K562 (cell line): Measurements from ENCODE around the gene ABI2. TPM values are rescaled to one million over a fixed set of nuclear protein-coding genes. Genes with fewer than 3 reads are reported as not detected.

ENCODE experiments used
- ATF3 ChIP-seq, 2 experiments: fragments of 450-650 bp in 1 of 2; sonication (generic) in 1 of 2; formaldehyde crosslinking in 1 of 2; IDR thresholded peaks in 1 of 2; conservative IDR thresholded peaks in 1 of 2; 2 replicates each; pipeline versions ENCODE4 v1.6.1 to v1.8.1; 2016 to 2023; ENCODE audit warnings: mild to moderate bottlenecking in 2 of 2, moderate library complexity in 2 of 2, inconsistent platforms in 1 of 2, missing genetic modification reagents in 1 of 2
- FOS ChIP-seq: IDR thresholded peaks from 3 replicates; pipeline ENCODE4 v1.6.1; 2011; ENCODE audit not compliant: insufficient read length; ENCODE audit errors: extremely low read depth
- KDM4B ChIP-seq, 2 experiments: fragments of 450-650 bp in 1 of 2; sonication (generic) in 1 of 2; IDR thresholded peaks; 2 replicates each; pipeline ENCODE4 v1.6.1; 2016 to 2017; ENCODE audit warnings: borderline replicate concordance in 2 of 2, antibody characterized with exemption in 1 of 2, low read depth in 1 of 2, mild to moderate bottlenecking in 1 of 2
- MAFF ChIP-seq: IDR thresholded peaks from 2 replicates; pipeline ENCODE4 v1.6.1; 2012; ENCODE audit warnings: low read length, improper control_type of control experiment
- MAFG ChIP-seq: fragments of 450-650 bp; conservative IDR thresholded peaks from 2 replicates; pipeline ENCODE4 v1.6.1; 2016; ENCODE audit warnings: missing genetic modification characterization, missing compliant biosample characterization
- MAFK ChIP-seq: IDR thresholded peaks from 2 replicates; pipeline ENCODE4 v1.6.1; 2011; ENCODE audit warnings: low read length, improper control_type of control experiment
- MGA ChIP-seq: fragments of 450-650 bp; IDR thresholded peaks from 2 replicates; pipeline ENCODE4 v1.6.1; 2016; ENCODE audit warnings: mild to moderate bottlenecking, moderate library complexity
- ZEB2 ChIP-seq: fragments of 450-650 bp; IDR thresholded peaks from 2 replicates; pipeline ENCODE4 v1.6.1; 2016
- ZNF696 ChIP-seq: fragments of 250-450 bp; sonication (Bioruptor Pico); conservative IDR thresholded peaks from 2 replicates; pipeline ENCODE4 v1.4.0; 2020; ENCODE audit warnings: mild to moderate bottlenecking, moderate library complexity
- polyA plus RNA-seq, 8 experiments: library from polyadenylated mRNA; depleted of rRNA in 4 of 8; stranded (reverse) in 5 of 8; unstranded in 3 of 8; fragments of >200 nt; fragmentation: Nextera tagmentation in 2 of 8; fragmentation: Illumina TruSeq in 1 of 8; extraction: Ambion mirVana in 2 of 8; extraction: Trizol in 1 of 8; gene quantifications; 2 replicates each; pipeline versions ENCODE4 v1.2.1 to v1.2.3, GENCODE V29; 2011 to 2014; ENCODE audit warnings: inconsistent platforms in 1 of 8, missing spikeins in 1 of 8
- total RNA-seq, 7 experiments: library from RNA; depleted of rRNA in 6 of 7; stranded (reverse); fragments of >200 nt in 6 of 7; fragmentation: Illumina TruSeq in 2 of 7; extraction: Trizol in 2 of 7; gene quantifications; 2 replicates each; pipeline versions ENCODE4 v1.2.1 to v1.2.3, GENCODE V29; 2011 to 2021; ENCODE audit warnings: low replicate concordance in 1 of 7
- TF ChIP-seq, protein P1 (sequence below): sonication (generic); IDR thresholded peaks from 2 replicates; pipeline ENCODE4 v1.6.1; 2016
- TF ChIP-seq, protein P2 (sequence below): fragments of 150-350 bp; IDR thresholded peaks from 2 replicates; pipeline ENCODE4 v1.6.1; 2014; ENCODE audit warnings: low read depth, mild to moderate bottlenecking, low read length, borderline replicate concordance

Gene ABI2
- total and polyA plus RNA-seq, 9 of the 15 experiments (the other 6 are each of a cell fraction or from before 2014, with no cell fraction given) = 5.3 to 24.3 (median 12.2) TPM

GRCh38 chr2:203446071-203446481, 117.9 kb downstream of the ABI2 start (continued):
- TF ChIP-seq MGA (peak; percentile 44), MAFK (peak; percentile 77), ATF3 (IDR thresholded peaks at IDR 0.05) (peak; percentile 46; the same call in 1 of the 2 replicates), ATF3 (CRISPR knock-in tag; conservative IDR thresholded peaks at IDR 0.05) (no peak), ZEB2 (no peak), FOS (no peak), MAFG (tag) (peak; percentile 89), MAFF (peak; percentile 78), KDM4B (IDR thresholded peaks at IDR 0.05; ENCODE audit: borderline replicate concordance in 2 of 2, low read depth in 1 of 2) (no peak), ZNF696 (no peak)
- TF ChIP-seq, protein P1, sequence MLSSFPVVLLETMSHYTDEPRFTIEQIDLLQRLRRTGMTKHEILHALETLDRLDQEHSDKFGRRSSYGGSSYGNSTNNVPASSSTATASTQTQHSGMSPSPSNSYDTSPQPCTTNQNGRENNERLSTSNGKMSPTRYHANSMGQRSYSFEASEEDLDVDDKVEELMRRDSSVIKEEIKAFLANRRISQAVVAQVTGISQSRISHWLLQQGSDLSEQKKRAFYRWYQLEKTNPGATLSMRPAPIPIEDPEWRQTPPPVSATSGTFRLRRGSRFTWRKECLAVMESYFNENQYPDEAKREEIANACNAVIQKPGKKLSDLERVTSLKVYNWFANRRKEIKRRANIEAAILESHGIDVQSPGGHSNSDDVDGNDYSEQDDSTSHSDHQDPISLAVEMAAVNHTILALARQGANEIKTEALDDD = no peak; the same call in 1 of the 2 replicates
- TF ChIP-seq, protein P2, sequence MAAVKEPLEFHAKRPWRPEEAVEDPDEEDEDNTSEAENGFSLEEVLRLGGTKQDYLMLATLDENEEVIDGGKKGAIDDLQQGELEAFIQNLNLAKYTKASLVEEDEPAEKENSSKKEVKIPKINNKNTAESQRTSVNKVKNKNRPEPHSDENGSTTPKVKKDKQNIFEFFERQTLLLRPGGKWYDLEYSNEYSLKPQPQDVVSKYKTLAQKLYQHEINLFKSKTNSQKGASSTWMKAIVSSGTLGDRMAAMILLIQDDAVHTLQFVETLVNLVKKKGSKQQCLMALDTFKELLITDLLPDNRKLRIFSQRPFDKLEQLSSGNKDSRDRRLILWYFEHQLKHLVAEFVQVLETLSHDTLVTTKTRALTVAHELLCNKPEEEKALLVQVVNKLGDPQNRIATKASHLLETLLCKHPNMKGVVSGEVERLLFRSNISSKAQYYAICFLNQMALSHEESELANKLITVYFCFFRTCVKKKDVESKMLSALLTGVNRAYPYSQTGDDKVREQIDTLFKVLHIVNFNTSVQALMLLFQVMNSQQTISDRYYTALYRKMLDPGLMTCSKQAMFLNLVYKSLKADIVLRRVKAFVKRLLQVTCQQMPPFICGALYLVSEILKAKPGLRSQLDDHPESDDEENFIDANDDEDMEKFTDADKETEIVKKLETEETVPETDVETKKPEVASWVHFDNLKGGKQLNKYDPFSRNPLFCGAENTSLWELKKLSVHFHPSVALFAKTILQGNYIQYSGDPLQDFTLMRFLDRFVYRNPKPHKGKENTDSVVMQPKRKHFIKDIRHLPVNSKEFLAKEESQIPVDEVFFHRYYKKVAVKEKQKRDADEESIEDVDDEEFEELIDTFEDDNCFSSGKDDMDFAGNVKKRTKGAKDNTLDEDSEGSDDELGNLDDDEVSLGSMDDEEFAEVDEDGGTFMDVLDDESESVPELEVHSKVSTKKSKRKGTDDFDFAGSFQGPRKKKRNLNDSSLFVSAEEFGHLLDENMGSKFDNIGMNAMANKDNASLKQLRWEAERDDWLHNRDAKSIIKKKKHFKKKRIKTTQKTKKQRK = no peak
